Prostate gland (tissue), 2 donors: Measurements from ENCODE around the gene EML4.

ENCODE experiments used
- POLR2A ChIP-seq: fragments of 450-650 bp; IDR thresholded peaks from one replicate; pipeline ENCODE4 v1.6.1; 2016; ENCODE audit warnings: antibody characterized with exemption, mild to moderate bottlenecking
- TF ChIP-seq, protein P1 (sequence below), 4 experiments: fragments of 200-600 bp in 2 of 4; fragments of 450-650 bp in 2 of 4; sonication (generic) in 2 of 4; IDR thresholded peaks; 1 replicate in 3 of 4; 2 replicates in 1 of 4; pipeline ENCODE4 v1.5.1; 2016 to 2019; ENCODE audit warnings: antibody characterized with exemption in 4 of 4, mild to moderate bottlenecking in 2 of 4, moderate library complexity in 2 of 4

DNA sequence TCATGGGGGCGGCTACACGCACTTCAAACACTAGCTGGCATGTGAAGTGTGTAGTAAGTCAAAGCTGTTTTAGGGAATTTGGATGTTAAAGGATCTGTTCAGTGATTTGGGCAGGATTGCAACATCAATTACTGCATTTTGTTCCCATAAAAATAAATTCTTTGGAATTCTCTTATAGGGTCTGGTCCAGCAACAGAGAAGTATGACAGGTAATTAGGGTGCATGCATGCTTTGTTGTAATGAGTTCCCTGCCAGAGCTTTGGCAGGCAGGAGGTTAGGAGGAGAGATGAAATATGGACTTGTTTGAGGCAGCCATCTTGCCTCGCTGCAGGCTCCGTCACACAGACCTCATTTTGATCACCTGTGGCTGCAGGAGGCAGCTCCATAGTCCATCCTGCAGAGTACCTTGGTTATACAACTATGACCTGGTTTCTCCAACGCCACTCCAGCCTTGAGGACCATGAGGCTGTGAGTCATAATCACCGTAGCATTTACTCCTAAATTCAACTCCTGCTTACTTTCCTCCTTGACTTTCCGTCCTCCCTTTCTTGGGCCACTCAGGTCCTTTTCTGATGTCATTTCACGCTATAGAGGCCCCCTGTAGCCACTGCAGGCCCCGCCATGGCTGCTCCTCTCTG, 26.5 kb upstream of the EML4 start:
- TF ChIP-seq, protein P1, sequence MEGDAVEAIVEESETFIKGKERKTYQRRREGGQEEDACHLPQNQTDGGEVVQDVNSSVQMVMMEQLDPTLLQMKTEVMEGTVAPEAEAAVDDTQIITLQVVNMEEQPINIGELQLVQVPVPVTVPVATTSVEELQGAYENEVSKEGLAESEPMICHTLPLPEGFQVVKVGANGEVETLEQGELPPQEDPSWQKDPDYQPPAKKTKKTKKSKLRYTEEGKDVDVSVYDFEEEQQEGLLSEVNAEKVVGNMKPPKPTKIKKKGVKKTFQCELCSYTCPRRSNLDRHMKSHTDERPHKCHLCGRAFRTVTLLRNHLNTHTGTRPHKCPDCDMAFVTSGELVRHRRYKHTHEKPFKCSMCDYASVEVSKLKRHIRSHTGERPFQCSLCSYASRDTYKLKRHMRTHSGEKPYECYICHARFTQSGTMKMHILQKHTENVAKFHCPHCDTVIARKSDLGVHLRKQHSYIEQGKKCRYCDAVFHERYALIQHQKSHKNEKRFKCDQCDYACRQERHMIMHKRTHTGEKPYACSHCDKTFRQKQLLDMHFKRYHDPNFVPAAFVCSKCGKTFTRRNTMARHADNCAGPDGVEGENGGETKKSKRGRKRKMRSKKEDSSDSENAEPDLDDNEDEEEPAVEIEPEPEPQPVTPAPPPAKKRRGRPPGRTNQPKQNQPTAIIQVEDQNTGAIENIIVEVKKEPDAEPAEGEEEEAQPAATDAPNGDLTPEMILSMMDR (IDR thresholded peaks at IDR 0.05): no peak
- no peak for TF ChIP-seq POLR2A
